MM.1S (cell line): ENCODE data around the gene ACVR2B.

Source experiments
- DNase-seq: peaks from one replicate; pipeline ENCODE4 v3.0.0-alpha.2; 2015
- H2AFZ ChIP-seq: fragments of 300-600 bp; sonication (generic); 2 replicates; pipeline ENCODE4 v1.6.0; 2016; ENCODE audit warnings: antibody characterized with exemption, low read length
- H3F3A ChIP-seq: fragments of 300-600 bp; sonication (generic); 2 replicates; pipeline ENCODE4 v1.6.1; 2016; ENCODE audit warnings: mild to moderate bottlenecking, antibody characterized with exemption, low read length, moderate library complexity, mixed read lengths; ENCODE audit not compliant: insufficient read depth
- H3K27ac ChIP-seq: fragments of 300-600 bp; sonication (generic); 2 replicates; pipeline ENCODE4 v1.5.1; 2016; ENCODE audit warnings: mild to moderate bottlenecking, low read length
- H3K27me3 ChIP-seq: fragments of 300-600 bp; sonication (generic); replicated peaks from 2 replicates; pipeline ENCODE4 v1.6.0; 2016; ENCODE audit warnings: low read length; ENCODE audit not compliant: insufficient read depth
- H3K36me3 ChIP-seq: fragments of 300-600 bp; sonication (generic); replicated peaks from 2 replicates; pipeline ENCODE4 v1.6.1; 2016; ENCODE audit warnings: mild to moderate bottlenecking, low read length, mixed read lengths; ENCODE audit not compliant: insufficient read depth
- H3K4me1 ChIP-seq: fragments of 300-600 bp; sonication (generic); 2 replicates; pipeline ENCODE4 v1.6.1; 2016; ENCODE audit warnings: low read length, mixed read lengths
- H3K4me2 ChIP-seq: fragments of 300-600 bp; sonication (generic); 2 replicates; pipeline ENCODE4 v1.6.0; 2016; ENCODE audit warnings: low read depth, low read length
- H3K4me3 ChIP-seq: fragments of 300-600 bp; sonication (generic); 2 replicates; pipeline ENCODE4 v1.5.1; 2016; ENCODE audit warnings: low read length, mixed read lengths
- H3K79me2 ChIP-seq: fragments of 300-600 bp; sonication (generic); 2 replicates; pipeline ENCODE4 v1.6.1; 2016; ENCODE audit warnings: mixed run types, low read length, mixed read lengths
- H3K9ac ChIP-seq: fragments of 300-600 bp; sonication (generic); 2 replicates; pipeline ENCODE4 v1.6.1; 2016; ENCODE audit warnings: low read length, mixed read lengths
- H3K9me2 ChIP-seq: fragments of 300-600 bp; sonication (generic); replicated peaks from 2 replicates; pipeline ENCODE4 v1.6.1; 2016; ENCODE audit warnings: mild to moderate bottlenecking, low read length, mixed read lengths; ENCODE audit not compliant: insufficient read depth
- H3K9me3 ChIP-seq: fragments of 300-600 bp; sonication (generic); replicated peaks from 2 replicates; pipeline ENCODE4 v1.6.1; 2016; ENCODE audit warnings: mild to moderate bottlenecking, low read length, mixed read lengths; ENCODE audit not compliant: insufficient read depth
- H4K20me1 ChIP-seq: fragments of 300-600 bp; sonication (generic); 2 replicates; pipeline ENCODE4 v1.6.1; 2016; ENCODE audit warnings: mild to moderate bottlenecking, low read length, moderate library complexity, mixed read lengths; ENCODE audit not compliant: insufficient read depth
- CTCF ChIP-seq: fragments of 300-600 bp; sonication (generic); IDR thresholded peaks from 2 replicates; pipeline ENCODE4 v1.5.1; 2016; ENCODE audit warnings: antibody characterized with exemption, low read length, mixed read lengths
- EZH2 ChIP-seq: fragments of 300-600 bp; sonication (generic); optimal IDR thresholded peaks from 2 replicates; pipeline ENCODE3; 2017; ENCODE audit warnings: low read depth, mild to moderate bottlenecking, antibody characterized with exemption, low read length, mixed read lengths
- EZH2phosphoT487 ChIP-seq: fragments of 300-600 bp; sonication (generic); IDR thresholded peaks from 2 replicates; pipeline ENCODE4 v1.6.1; 2018; ENCODE audit warnings: antibody characterized with exemption, low read length

Gene ACVR2B

GRCh38 chr3:38471260-38471857, 17.7 kb downstream of the ACVR2B start:
- H3K27ac ChIP-seq = no peak overlapping the region
- H4K20me1 ChIP-seq = no peaks in the 10 kb centered on the region
- no peaks in the 10 kb centered on the region for H3K9me2 ChIP-seq
- no peak overlapping the region for H3K9ac ChIP-seq
- H3K36me3 ChIP-seq = no peaks in the 10 kb centered on the region
- TF ChIP-seq EZH2phosphoT487 (no peak), EZH2 (no peak), CTCF (no peak)
- H3K4me1 ChIP-seq = no peaks in the 10 kb centered on the region
- no peaks in the 10 kb centered on the region for H3K27me3 ChIP-seq
- H3F3A ChIP-seq = no peaks in the 10 kb centered on the region
- H3K4me3 ChIP-seq = no peak overlapping the region
- H3K9me3 ChIP-seq = no peaks in the 10 kb centered on the region
- no peak for DNase-seq
- H3K4me2 ChIP-seq = no peak overlapping the region
- no peak overlapping the region for H2AFZ ChIP-seq
- no peaks in the 10 kb centered on the region for H3K79me2 ChIP-seq

GRCh38 chr3:38472342-38472741, 18.7 kb downstream of the ACVR2B start:
- H3K4me2 ChIP-seq = no peak overlapping the region
- no peaks in the 10 kb centered on the region for H3K36me3 ChIP-seq
- no peaks in the 10 kb centered on the region for H3F3A ChIP-seq
- H3K4me3 ChIP-seq = no peak overlapping the region
- no peak for TF ChIP-seq EZH2phosphoT487
- TF ChIP-seq CTCF = no peak
- H4K20me1 ChIP-seq = no peaks in the 10 kb centered on the region
- no peaks in the 10 kb centered on the region for H3K79me2 ChIP-seq
- no peak overlapping the region for H3K9ac ChIP-seq
- no peak overlapping the region for H2AFZ ChIP-seq
- no peaks in the 10 kb centered on the region for H3K27me3 ChIP-seq
- H3K9me2 ChIP-seq = no peaks in the 10 kb centered on the region
- no peak overlapping the region for H3K27ac ChIP-seq
- no peaks in the 10 kb centered on the region for H3K4me1 ChIP-seq
- no peaks in the 10 kb centered on the region for H3K9me3 ChIP-seq
- no peak for DNase-seq

GRCh38 chr3:38473229-38473628, 19.5 kb downstream of the ACVR2B start:
- DNase-seq = no peak
- no peaks in the 10 kb centered on the region for H4K20me1 ChIP-seq

More at GRCh38 chr3:38473229-38473628, 19.5 kb downstream of the ACVR2B start:
- no peak overlapping the region for H3K27ac ChIP-seq
- H3K4me2 ChIP-seq = no peak overlapping the region
- no peak overlapping the region for H3K4me3 ChIP-seq
- no peaks in the 10 kb centered on the region for H3K9me2 ChIP-seq
- no peaks in the 10 kb centered on the region for H3K36me3 ChIP-seq
- no peak for TF ChIP-seq CTCF
- no peak for TF ChIP-seq EZH2
- TF ChIP-seq EZH2phosphoT487 = no peak
- H3K27me3 ChIP-seq = no peaks in the 10 kb centered on the region
- no peak overlapping the region for H3K9ac ChIP-seq
- H3K9me3 ChIP-seq = no peaks in the 10 kb centered on the region
- no peaks in the 10 kb centered on the region for H3K4me1 ChIP-seq
- no peaks in the 10 kb centered on the region for H3K79me2 ChIP-seq
- no peaks in the 10 kb centered on the region for H3F3A ChIP-seq
- no peak overlapping the region for H2AFZ ChIP-seq
